ENCODE results near the gene C9orf85.
"Not testable (repeated sequence)": the region's sequence is repeated elsewhere in the genome, so short reads cannot be mapped to it uniquely, and the experiment has no call there.

Gene C9orf85

DNA sequence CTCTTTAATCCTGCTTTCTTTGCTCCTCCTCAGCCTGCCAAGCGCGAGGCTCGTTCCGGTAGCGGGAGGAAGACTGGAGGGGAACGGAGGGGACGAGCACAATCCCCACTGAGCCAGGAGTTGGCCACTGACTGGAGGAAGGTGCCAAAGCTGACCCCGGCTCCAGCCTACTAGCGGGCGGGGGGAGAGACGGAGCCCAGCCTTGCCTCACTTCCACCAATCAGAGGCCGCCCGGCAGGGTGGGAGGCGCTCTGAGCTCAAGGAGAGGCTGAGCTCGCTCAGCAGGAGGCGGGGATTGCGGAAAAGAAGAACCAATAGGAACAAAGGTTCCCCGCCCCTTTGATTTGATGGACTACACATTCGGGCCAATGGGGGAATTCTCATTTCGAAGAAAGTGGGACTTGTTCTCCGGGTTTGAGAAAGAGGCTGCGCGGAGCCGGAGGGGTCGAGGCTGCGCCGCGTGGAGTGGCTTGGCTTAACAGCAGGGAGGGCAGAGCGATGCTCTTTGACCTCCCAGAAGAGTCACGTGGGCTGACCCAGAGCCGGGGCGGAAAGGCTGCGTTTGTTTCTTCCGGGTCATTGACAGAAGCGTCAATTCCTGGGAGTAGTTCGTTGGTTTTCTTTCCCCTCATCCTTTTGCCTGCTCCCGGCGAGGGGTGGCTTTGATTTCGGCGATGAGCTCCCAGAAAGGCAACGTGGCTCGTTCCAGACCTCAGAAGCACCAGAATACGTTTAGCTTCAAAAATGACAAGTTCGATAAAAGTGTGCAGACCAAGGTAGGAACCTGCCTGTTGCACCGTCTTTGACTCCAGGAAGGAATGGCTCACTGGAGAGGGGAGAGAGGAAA, at the start of gene C9orf85, which contains the start of gene ABHD17B:
Gene C9orf85 (plus strand): TSS at position 579 of the 847 bp plus-strand sequence. CDS start 96 bp downstream, at position 675.
Gene ABHD17B (minus strand): TSS at position 133 of the 847 bp plus-strand sequence. CDS start 36,113 bp downstream, outside the sequence.
- DNase-seq (ENCODE audit: low read depth) = peak; percentile 99

DNA sequence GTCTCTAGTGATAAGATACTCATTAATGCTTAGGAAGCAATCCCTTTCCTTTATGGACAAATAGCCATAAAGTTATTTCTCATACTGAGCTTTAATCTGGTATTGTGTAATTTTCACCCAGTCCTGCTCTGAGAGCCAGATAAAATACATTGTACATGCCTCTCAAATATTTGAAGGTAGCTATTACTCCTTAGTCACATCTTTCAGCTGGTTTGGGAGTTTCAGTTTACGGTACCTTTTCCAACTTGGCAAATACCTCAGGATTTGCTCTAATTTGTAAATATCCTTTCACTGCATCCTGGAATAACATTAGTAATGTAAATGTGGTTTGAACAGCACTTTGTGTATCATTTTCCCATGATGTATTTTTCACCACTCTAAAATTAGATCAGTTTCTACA, 47.8 kb upstream of the C9orf85 start:
- DNase-seq (ENCODE audit: low read depth) = no peak

- DNase-seq (ENCODE audit: low read depth) = peak; percentile 3
Measured at GRCh38 chr9:71875345-71875744, 36.1 kb upstream of the C9orf85 start.

DNA sequence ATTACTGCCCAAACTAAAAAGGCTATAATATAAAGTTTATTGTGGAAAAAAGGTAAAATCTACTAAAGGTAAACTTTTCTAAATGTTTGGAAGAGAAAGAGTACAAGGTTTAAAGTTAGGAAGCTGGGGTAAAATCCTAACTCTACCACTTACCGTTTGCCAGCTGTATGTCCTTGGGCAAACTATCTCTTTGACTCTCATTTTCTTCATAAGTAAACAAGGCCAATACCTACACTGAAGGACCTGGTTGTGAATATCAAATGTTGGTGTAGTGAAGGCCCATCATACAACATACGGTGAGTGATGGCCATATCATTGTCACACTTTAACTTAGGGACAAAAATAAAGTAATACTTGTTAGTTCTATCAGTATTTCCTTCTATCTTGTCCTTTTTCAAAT, 35.3 kb upstream of the C9orf85 start:
- DNase-seq (ENCODE audit: low read depth) = no peak

- no peak for DNase-seq (ENCODE audit: low read depth)
Measured at GRCh38 chr9:71876829-71877228, 34.6 kb upstream of the C9orf85 start.

- no peak for DNase-seq (ENCODE audit: low read depth)
Measured at GRCh38 chr9:71878327-71879274, 32.8 kb upstream of the C9orf85 start.

GRCh38 chr9:71879644-71880174, 31.7 kb upstream of the C9orf85 start:
- DNase-seq (ENCODE audit: low read depth) = no peak

DNA sequence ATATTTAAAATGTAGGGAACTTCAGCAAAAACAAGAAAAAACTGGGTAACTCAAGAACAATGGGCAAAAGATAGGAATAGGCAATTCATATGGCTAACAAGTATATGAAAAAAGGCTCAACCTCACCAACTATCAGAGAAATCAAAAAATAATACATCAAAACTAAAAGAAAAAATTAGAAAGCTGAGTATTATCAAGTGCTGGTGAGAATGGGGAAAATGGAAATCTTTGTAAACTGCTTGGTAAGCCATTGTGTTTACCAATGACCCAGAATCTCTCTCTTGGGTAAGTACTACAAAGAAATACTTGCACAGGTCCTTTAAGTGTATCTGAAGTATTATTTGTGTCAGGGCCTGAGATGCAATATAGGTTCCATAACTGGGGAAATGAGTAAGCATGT, 27.4 kb upstream of the C9orf85 start:
- DNase-seq (ENCODE audit: low read depth) = no peak

DNA sequence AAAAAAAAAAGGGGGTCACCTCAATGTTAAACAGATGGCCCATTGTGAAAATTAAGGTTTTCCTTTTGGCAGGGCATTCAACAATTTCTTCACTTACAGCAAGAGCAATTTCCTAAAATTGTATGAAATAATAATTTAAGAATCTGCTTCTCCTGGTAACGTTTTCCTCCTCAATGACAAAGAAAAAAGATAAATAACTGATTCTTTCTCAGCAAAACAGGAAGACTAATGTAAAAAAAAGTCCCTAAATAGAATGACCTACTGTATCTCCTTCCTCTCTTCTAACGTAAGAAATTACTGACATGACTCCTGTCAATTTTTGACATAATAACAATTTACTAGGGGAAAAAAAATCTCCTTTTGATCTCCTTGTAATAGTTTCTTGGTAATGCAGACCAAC, 26.0 kb upstream of the C9orf85 start:
- DNase-seq (ENCODE audit: low read depth) = no peak

GRCh38 chr9:71886015-71886414, 25.4 kb upstream of the C9orf85 start:
- DNase-seq (ENCODE audit: low read depth) = no peak

GRCh38 chr9:71886541-71886940, 24.9 kb upstream of the C9orf85 start:
- DNase-seq (ENCODE audit: low read depth) = no peak

- no peak for DNase-seq (ENCODE audit: low read depth)
Measured at GRCh38 chr9:71887362-71887761, 24.1 kb upstream of the C9orf85 start.

DNA sequence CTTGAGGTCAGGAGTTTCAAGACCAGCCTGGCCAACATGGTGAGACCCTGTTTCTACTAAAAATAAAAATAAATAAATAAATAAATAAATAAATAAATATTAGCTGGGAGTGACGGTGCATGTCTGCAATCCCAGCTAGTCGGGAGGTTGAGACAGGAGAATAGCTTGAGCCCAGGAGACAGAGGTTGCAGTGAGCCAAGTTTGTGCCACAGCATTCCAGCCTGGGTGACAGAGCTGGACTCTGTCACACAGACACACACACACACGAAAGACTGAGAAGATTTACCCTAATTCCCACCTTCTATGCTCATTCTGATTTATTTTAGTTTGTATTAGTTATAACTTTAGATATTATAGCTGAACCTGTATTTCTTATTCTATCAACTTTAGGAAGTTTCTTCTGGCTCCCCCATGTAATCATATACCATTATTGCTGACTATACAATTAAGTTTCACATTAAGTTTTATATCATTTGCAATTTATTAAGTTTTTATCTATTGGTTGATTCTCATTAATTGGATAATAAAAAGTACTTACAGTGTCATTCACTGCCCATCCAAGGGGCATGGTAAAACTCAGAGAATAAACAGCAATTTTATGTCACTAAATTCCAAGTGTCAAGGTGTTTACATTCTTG, 21.3 kb upstream of the C9orf85 start:
- no peak for DNase-seq (ENCODE audit: low read depth)

- no peak for DNase-seq (ENCODE audit: low read depth)
Measured at GRCh38 chr9:71891557-71892189, 19.8 kb upstream of the C9orf85 start.

- no peak for DNase-seq (ENCODE audit: low read depth)
Measured at GRCh38 chr9:71895117-71895516, 16.3 kb upstream of the C9orf85 start.

- no peak for DNase-seq (ENCODE audit: low read depth)
Measured at GRCh38 chr9:71895955-71896354, 15.5 kb upstream of the C9orf85 start.

DNA sequence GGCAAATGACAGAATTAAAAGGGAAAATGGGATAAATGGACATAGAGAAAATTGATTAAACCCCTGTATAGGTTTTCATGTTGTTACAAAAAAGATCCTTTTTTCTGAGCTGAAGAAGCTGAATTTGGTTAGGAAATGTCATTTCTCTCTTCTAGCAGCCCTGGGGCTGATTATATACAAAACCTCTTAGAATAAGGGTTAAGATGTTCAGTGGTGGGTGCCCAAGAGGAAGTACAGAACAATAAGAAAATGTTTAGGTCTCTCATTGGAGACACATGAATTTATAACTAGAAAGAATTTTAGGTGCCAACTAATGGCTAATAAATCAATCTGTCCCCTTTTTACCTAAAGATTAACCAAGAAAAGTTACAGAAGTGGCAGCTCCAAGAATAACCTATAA, 14.7 kb upstream of the C9orf85 start:
- DNase-seq (ENCODE audit: low read depth) = no peak

- no peak for DNase-seq (ENCODE audit: low read depth)
Measured at GRCh38 chr9:71897577-71897976, 13.9 kb upstream of the C9orf85 start.

- not testable (repeated sequence) for DNase-seq (ENCODE audit: low read depth)
Measured at GRCh38 chr9:71898756-71899155, 12.7 kb upstream of the C9orf85 start.

DNA sequence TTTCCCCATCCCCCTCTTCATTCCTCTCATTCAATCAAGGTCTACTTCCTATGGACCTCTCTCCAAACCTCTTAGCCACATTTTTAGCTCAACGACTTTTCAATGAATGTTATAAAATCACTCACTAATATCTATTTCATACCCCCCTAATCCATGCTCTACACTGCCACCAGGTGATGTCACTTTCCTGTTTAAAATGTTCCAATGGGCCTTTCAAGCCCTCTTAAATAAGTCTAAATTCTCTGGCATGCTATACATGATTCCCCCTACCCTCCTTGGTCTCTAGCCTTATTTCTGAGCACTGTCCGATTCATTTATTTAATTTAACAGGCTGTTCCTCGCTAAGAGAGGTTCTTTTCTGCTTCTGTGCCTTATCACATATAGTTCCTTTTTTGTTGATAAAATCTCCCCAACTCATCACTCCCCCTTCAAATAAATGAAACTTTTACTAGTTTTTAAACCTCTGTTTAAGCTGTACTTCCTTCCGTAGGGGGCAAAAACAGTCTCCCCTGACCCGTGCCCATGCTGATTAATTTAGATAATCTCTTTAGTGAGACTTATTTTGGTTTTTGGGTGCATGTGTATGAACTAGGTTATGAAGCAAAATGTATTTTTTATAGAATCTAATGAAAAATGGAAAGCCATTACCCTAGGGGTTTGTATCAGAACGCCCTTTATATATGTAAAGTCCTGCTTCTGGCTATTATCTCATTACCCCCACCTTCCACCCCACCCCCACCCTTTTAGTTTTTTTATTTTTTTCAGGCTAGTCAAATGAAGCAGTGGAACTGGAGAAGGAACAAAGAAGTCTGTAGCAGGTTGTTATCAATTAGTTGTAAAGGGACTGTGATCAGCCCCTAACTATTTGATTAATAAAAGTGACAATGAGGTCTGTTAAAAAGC, 9.5 kb upstream of the C9orf85 start:
- DNase-seq (ENCODE audit: low read depth) = no peak

All from ELR (cell line).